Body of pancreas (tissue), 4 donors: ENCODE data around the gene IGF1R. TPM values are rescaled to one million over a fixed set of nuclear protein-coding genes. Genes with fewer than 3 reads are reported as not detected.
"Not testable (repeated sequence)": the region's sequence is repeated elsewhere in the genome, so short reads cannot be mapped to it uniquely, and the experiment has no call there.

Experiments
- ATAC-seq: fragments of 150-250 bp; one replicate; pipeline ENCODE4 v1.9.1; 2016
- DNase-seq, 4 donors: peaks; one replicate each; pipeline ENCODE4 v3.0.0-alpha.2; 2019
- H3K27ac ChIP-seq, 4 donors: fragments of 200-600 bp; sonication (generic); 1 replicate in 3 of 4; 2 replicates in 1 of 4; pipeline versions ENCODE4 v1.5.1 to v1.6.1; 2016 to 2019; ENCODE audit warnings: mild to moderate bottlenecking in 1 of 4, mixed read lengths in 1 of 4, moderate library complexity in 1 of 4
- H3K27me3 ChIP-seq, 2 donors: fragments of 200-600 bp; sonication (generic); one replicate each; pipeline ENCODE4 v1.6.0; 2016; ENCODE audit warnings: mild to moderate bottlenecking in 1 of 2
- H3K36me3 ChIP-seq, 2 donors: fragments of 200-600 bp; sonication (generic); replicated peaks in 1 of 2; 2 replicates each; pipeline ENCODE4 v1.5.1; 2016; ENCODE audit warnings: low read depth in 2 of 2; ENCODE audit not compliant: insufficient read depth in 1 of 2
- H3K4me1 ChIP-seq: fragments of 200-600 bp; sonication (generic); one replicate; pipeline ENCODE4 v1.6.0; 2016
- H3K4me3 ChIP-seq, 2 donors: fragments of 200-600 bp; sonication (generic); 1 replicate in 1 of 2; 2 replicates in 1 of 2; pipeline ENCODE4 v1.5.1; 2016 to 2019
- H3K9me3 ChIP-seq, 3 donors: fragments of 200-600 bp; sonication (generic); 1 replicate in 2 of 3; 2 replicates in 1 of 3; pipeline ENCODE4 v1.5.1; 2016
- CTCF ChIP-seq, 7 experiments: fragments of 450-650 bp in 4 of 7; fragments of 200-600 bp in 3 of 7; sonication (generic) in 3 of 7; IDR thresholded peaks; one replicate each; pipeline ENCODE4 v1.5.1; 2016 to 2019; ENCODE audit warnings: antibody characterized with exemption in 7 of 7
- POLR2A ChIP-seq, 3 donors: fragments of 450-650 bp; IDR thresholded peaks; one replicate each; pipeline ENCODE4 v1.6.1; 2016; ENCODE audit warnings: antibody characterized with exemption in 3 of 3, mild to moderate bottlenecking in 2 of 3
- WGBS, 2 donors: methylation state at CpG; one replicate each; pipeline ENCODE4 v1.1.5; 2017; 5-methylcytosine and 5-hydroxymethylcytosine counted together
- intact Hi-C: fragments of 100-400 bp; cut with DNase I; formaldehyde crosslinking; loops from one replicate; pipeline ENCODE4 v1.15.1; 2023
- total RNA-seq, 2 donors: library from RNA; depleted of rRNA; stranded (reverse); fragments of >200 nt; gene quantifications; one replicate each; pipeline ENCODE4 v1.1.0, GENCODE V29; 2016

The IGF1R gene
- total RNA-seq, 2 donors from 2014 or later, result 34.8 to 55.7 TPM

GRCh38 chr15:98617328-98617980, 30.9 kb upstream of the IGF1R start:
- WGBS, 2 donors, result 76 to 90% methylated on average over 5 of the region's 5 CpGs
- Histone ChIP-seq H3K4me1 (peaks cover 38% of the 10 kb centered on the region), H3K4me3 (no peak overlapping the region), H3K9me3 (no peaks in the 10 kb centered on the region), H3K27me3 (no peaks in the 10 kb centered on the region), H3K27ac (no peak overlapping the region), H3K36me3 (no peaks in the 10 kb centered on the region)
- no peak for ATAC-seq
- intact Hi-C loops, result no loop called here
- no peak for TF ChIP-seq POLR2A (IDR thresholded peaks at IDR 0.05)
- no peak for DNase-seq

- peaks cover 32% of the 10 kb centered on the region for H3K4me1 ChIP-seq
- H3K4me3 ChIP-seq, H3K36me3 ChIP-seq, H3K27me3 ChIP-seq, intact Hi-C loops, H3K9me3 ChIP-seq, DNase-seq, ATAC-seq: not testable (repeated sequence)
- 89 to 92% methylated on average over 13 of the region's 13 CpGs for WGBS, 2 donors
- H3K27ac ChIP-seq, result peak overlapping the region in 1 of 4 donors; percentile 83
Observed at GRCh38 chr15:98618576-98618975, 29.8 kb upstream of the IGF1R start.

GRCh38 chr15:98620020-98620419, 28.3 kb upstream of the IGF1R start:
- no peaks in the 10 kb centered on the region for H3K9me3 ChIP-seq
- peak; percentile 92 for ATAC-seq
- TF ChIP-seq CTCF (IDR thresholded peaks at IDR 0.05) (no peak), POLR2A (IDR thresholded peaks at IDR 0.05) (peak in 2 of 3 donors; percentile 64 to 77)
- intact Hi-C loops, result no loop called here
- no peak overlapping the region for H3K4me3 ChIP-seq
- H3K36me3 ChIP-seq, result no peaks in the 10 kb centered on the region
- 27 to 38% methylated on average over 8 of the region's 8 CpGs for WGBS, 2 donors
- H3K27me3 ChIP-seq, result no peaks in the 10 kb centered on the region
- H3K4me1 ChIP-seq, result peaks cover 24% of the 10 kb centered on the region
- H3K27ac ChIP-seq, result peak overlapping the region in 3 of 4 donors; percentile 61 to 83 (median 80)
- DNase-seq, result peak in 3 of 4 donors; percentile 45 to 58 (median 48)

- Histone ChIP-seq H3K36me3 (no peaks in the 10 kb centered on the region), H3K27ac (peak overlapping the region in 2 of 4 donors; percentile 61 to 83), H3K4me1 (peaks cover 15% of the 10 kb centered on the region), H3K4me3 (no peak overlapping the region), H3K9me3 (no peaks in the 10 kb centered on the region), H3K27me3 (no peaks in the 10 kb centered on the region)
- DNase-seq (no peak), ATAC-seq (no peak)
- TF ChIP-seq CTCF (IDR thresholded peaks at IDR 0.05), result no peak
- TF ChIP-seq POLR2A (IDR thresholded peaks at IDR 0.05), result no peak
- intact Hi-C loops, result no loop called here
- WGBS, 2 donors, result 42 to 47% methylated on average over 2 of the region's 2 CpGs
Observed at GRCh38 chr15:98621021-98621420, 27.3 kb upstream of the IGF1R start.

GRCh38 chr15:98625614-98626013, 22.7 kb upstream of the IGF1R start:
- WGBS, 2 donors, result 92 to 96% methylated on average over 18 to 21 of the region's 22 CpGs
- H3K27me3 ChIP-seq, result no peaks in the 10 kb centered on the region

More at GRCh38 chr15:98625614-98626013, 22.7 kb upstream of the IGF1R start:
- ATAC-seq (no peak), DNase-seq (no peak)
- no peaks in the 10 kb centered on the region for H3K9me3 ChIP-seq
- intact Hi-C loops, result no loop called here
- TF ChIP-seq CTCF (IDR thresholded peaks at IDR 0.05) (no peak), POLR2A (IDR thresholded peaks at IDR 0.05) (no peak)
- H3K4me1 ChIP-seq, result no peaks in the 10 kb centered on the region
- no peaks in the 10 kb centered on the region for H3K36me3 ChIP-seq
- H3K27ac ChIP-seq, result no peak overlapping the region
- H3K4me3 ChIP-seq, result no peak overlapping the region
